ENCODE results near the gene P3H1.
A peak's percentile ranks its signal among the peaks of the same experiment; 100 is the strongest.
"Not testable (repeated sequence)": the region's sequence is repeated elsewhere in the genome, so short reads cannot be mapped to it uniquely, and the experiment has no call there.

P3H1 gene, protein sequence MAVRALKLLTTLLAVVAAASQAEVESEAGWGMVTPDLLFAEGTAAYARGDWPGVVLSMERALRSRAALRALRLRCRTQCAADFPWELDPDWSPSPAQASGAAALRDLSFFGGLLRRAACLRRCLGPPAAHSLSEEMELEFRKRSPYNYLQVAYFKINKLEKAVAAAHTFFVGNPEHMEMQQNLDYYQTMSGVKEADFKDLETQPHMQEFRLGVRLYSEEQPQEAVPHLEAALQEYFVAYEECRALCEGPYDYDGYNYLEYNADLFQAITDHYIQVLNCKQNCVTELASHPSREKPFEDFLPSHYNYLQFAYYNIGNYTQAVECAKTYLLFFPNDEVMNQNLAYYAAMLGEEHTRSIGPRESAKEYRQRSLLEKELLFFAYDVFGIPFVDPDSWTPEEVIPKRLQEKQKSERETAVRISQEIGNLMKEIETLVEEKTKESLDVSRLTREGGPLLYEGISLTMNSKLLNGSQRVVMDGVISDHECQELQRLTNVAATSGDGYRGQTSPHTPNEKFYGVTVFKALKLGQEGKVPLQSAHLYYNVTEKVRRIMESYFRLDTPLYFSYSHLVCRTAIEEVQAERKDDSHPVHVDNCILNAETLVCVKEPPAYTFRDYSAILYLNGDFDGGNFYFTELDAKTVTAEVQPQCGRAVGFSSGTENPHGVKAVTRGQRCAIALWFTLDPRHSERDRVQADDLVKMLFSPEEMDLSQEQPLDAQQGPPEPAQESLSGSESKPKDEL

DNA sequence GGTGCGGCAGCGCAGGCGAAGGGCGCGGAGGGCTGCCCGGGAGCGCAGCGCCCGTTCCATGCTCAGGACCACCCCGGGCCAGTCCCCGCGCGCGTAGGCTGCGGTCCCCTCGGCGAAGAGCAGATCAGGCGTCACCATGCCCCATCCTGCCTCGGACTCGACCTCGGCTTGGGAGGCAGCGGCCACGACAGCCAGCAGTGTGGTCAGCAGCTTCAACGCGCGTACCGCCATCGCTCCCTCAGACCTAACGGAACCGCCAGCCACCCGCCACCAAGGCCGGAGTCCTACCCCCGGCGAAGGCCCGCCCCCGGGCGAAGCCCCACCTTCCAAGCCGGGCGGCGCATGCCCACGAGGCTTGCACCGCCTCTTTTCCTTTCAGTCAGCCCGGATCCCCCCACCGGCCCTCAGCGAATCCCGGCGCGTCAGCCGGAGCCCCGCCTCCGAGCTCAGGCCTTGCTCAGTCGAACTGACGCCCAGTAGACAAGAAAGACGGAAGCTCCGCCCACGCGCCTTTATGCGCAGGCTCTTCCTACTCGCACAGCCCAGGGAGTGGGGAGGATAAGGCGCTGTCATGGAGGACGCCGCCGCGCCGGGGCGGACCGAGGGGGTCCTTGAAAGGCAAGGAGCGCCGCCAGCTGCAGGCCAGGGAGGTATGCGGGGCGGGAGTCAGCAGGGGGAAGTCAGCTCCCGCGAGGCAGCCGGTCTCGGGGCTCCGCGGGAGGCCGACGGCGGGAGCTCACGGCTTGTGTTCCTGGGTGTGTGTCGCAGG, at the start of gene P3H1, which contains the start of gene C1orf50:
Gene P3H1 (minus strand): TSS at position 288 of the 769 bp plus-strand sequence. CDS start 57 bp downstream, at position 231.
Gene C1orf50 (plus strand): TSS at position 509 of the 769 bp plus-strand sequence. CDS start 63 bp downstream, at position 572.
- DNase-seq: peak; percentile 98

DNA sequence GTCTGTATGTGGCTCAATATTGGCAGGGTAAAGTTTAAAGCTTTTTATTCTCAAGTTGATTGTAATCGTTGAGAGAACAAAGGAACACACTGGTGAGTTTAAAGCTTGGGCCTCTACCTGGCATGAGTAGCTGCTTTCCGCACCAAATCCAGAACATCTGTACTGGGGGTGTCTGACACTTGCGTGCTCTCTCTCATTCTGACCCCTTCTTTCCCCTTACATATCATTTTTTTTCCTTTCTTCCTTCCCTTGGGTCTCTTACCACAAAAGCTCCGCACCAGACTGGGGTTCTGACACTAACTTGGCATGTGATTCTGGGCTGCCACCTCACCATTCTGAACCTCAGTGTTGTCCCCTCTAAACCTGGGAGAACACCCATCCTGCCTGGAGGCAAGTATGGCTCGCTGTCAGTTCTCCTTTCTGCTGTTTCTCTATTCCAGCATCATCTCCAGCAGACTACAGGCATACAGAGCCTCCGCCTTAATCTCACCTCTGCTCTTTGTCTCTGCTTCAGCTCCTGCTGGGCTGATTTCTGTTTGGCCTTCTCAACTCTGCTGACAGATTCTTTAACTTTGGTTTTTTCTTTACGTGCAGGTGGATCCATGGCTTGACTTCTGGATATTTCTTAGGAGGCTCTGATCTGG, 49.2 kb upstream of the P3H1 start:
- peak; percentile 43 for DNase-seq

DNA sequence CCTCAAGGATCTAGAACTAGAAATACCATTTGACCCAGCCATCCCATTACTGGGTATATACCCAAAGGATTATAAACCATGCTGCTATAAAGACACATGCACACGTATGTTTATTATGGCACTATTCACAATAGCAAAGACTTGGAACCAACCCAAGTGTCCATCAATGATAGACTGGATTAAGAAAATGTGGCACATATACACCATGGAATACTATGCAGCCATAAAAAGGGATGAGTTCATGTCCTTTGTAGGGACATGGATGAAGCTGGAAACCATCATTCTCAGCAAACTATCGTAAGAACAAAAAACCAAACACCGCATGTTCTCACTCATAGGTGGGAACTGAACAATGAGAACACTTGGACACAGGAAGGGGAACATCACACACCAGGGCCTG, 48.0 kb upstream of the P3H1 start:
- not testable (repeated sequence) for DNase-seq

DNA sequence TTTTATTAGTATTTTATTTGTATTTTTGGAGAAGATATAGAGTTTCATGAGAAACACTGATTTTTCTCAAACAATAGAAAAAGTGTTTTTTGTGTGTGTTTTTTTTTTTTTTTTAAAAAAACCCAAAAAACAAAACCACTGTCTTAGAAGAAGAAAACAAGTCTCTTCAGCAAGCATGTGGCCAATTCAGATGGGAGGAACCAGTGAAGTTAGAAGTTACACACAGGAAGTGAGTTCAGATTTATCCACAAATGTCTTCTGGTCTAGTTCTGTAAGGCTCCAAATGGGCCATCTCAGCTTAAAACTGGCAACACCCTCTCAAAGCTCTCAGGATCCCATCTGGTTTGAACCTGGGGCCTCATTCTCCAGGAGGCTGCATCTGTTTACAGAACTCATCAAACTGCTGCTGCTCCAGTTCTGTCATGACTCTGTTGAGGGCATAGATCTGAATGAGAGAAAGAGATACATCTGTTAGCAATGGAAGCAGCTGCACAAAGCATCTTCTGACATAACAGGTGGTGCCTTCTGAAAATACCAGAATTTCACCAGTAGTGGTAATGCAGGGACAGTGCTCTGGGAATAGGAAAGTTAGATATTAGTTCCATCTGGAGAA, 40.3 kb upstream of the P3H1 start:
- peak; percentile 95 for DNase-seq

DNA sequence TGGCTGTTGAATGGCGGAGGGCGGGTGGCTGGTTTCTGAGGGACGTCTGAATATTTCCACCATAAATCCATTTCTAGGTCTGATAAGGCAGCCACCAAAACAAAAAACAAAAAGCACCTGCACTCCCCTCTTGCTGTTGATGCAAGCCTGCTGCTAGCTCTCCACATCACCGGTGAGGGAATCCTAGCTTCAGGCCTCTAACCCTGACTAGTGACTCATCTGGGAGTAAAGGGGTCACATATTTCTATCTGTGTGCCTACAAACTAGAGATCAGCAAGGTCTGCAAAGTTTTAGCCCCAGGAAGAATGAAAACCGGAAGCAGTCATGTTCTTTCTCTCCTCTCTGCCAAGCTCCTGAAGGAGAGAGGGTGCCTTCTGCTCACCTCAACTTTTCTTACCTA, 39.8 kb upstream of the P3H1 start:
- peak; percentile 32 for DNase-seq

DNA sequence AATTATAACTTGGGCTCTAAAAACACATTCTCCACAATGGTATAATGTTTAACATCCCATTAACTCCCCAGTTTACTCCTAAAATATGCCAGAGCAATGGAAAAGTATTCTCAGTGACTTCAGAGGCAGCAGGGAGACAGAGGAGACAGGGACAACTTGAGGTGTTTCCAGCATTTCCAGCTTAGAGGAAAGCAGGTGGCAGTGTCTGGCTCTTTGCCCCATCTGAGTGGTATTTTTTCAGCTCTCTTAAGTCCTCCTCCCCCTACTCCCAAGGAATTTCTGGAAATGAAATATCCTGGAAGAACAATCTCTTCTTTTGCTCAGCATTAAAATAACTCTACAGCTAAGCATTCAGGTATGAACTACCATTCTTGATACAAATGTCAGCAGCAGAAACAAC, 39.3 kb upstream of the P3H1 start:
- peak; percentile 25 for DNase-seq

DNA sequence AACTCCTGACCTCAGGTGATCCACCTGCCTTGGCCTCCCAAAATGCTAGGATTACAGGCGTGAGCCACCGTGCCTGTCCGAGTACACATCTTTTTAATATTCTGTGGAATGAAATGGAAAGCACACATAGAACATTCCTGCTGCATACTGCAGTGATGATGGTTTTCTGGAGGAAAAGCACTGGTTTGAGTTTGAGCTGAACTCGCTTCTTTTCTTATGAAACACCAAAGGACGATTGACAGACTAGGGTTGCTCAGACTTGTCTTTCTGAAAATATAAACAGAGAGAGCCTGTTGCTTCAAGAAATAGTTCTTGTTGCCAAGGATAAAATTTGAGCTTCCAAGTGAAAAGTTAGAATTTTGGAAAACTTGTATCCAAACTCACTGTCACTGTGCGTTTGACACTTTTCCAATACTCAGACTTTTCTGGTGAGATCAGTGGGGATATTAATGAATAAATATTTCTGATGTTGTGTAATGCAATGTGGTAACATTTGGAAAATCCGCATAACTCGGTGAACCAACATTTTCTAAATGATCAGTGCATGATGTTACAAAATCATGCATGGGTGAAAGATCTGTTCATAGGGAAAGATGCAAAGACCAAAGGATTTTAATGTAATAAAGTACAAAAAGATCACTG, 35.1 kb upstream of the P3H1 start:
- DNase-seq: no peak

DNA sequence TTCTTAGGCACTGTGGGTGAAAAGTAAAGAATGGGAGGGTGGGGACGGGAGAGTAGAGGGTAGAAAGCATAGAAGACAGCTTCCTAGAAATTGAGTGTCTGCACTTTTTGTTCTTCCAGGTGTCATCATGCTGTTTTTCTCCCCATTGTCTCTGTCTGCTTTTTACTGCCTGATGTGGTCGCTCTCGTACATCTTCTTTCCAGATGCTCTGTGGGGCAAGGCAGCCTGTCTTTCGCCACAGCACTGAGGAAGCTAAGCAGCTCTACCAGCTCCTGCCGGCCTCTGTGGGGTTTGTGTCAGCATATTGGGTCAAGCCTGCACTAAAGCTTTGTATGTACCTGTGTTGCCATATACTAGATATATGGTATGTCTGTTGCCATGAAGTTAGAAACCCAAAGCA, 31.2 kb upstream of the P3H1 start:
- no peak for DNase-seq

DNA sequence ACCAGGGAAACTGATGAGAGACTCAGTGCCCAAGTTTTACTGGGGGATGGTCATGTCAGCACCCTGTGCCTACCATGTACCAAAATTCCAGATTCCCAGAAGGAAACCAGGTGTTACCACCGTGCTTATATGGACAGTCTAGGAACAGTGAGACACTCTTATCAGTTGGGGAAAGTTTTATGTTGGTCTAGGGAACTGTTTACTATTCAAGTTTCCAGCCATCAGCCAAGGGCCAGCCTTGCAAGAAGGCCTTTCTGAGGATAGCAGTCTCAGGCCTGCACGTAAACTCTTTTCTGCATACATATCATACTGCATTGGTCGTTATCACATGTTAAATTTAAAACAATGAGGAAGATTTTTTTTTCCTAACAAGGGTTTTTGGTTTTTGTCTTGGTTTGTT, 30.6 kb upstream of the P3H1 start:
- DNase-seq: no peak

DNA sequence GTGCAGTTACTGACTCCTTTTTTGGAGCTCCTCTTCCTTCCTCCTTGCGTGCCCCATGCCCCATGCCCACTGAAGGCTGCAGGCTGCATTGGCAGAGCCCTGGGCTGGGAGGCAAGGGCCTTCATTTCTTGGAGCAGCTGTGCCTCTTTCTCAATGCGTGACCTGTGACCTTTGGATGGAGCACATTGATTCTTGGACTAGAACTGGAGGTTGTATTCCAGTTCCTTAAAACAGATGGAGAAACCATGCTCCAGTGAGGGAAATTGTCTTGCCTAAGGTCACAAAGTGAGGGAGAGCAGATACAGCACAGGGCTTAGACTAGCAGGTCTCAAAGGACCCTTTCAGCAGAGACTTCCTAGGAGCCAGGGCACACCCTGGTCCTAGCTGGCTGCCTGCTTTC, 27.0 kb upstream of the P3H1 start:
- DNase-seq: no peak

DNA sequence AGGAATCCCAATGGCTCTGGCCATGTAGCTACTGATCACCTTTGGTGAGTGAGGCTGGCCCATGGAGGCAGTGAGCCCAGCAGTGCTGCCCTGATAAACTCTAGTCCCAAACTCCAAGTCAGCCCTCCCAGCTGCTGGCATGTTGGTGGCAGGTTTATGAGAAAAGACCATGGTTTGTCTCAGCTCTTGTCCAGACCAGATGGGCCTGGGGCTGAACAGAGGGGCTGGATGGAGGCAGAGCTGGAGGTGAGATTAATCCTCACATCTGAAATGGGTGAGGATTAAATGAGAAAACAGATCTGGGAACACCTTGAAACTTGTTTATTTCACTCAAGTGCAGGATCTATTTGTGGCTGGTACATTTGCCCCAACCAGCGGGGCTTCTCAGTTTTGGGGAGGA, 21.2 kb upstream of the P3H1 start:
- DNase-seq: no peak

DNA sequence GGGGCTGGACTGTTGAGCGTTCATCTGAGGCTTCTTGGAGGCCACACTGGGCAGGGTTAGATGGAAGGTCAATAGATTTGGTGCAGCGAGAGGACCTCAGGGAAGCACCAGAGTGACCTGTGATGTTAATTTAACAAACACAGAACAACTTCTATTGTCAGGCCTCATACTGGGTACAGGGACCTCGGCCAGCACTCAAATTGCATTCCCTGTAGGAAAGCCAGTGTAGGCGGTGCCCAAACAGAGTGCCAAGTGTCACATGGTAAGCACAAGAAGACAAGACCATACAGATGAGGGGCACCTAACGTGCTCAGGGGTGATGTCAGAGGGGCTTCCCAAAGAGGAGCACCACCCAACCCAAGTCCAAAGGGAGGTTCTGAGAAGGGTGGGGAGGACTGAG, 19.3 kb upstream of the P3H1 start:
- DNase-seq: no peak

DNA sequence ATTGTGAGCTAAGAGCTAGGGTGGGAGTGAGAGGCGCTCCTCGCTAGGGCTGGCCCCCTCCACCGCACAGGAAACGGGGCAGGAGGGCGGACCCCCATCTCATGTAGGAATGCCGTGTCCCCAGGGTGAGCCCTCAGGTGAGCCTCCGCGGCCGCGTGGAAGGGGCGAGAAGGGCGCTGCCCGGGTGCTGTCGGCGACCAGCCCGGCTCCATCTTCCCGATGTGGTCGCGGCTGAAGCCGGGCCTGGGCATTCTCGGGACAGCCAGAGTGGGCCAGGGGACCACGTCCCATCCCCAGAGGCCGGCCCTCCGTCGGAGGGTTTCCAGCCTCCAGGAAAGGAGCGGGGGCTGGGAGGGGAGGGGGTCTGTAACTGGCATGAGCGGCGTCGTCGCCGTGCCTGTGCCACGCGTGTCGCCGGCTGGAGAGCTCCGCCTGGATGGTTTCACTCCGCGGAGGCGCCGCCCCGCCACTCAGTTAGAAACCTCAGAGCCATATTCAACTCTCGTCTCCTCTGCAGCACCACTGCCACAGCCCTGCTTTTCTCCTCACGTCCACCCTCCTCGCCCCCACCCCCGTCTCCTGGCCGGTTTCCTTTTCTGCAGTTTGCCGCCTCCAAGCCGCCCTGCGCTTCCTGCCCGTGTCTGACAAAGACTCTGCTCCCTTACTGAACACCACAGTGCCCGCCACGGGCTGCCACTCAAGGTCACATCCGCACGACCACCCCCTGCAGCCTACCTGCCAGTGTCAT, 18.3 kb upstream of the P3H1 start, which contains the start of gene TMEM269:
Gene TMEM269 (plus strand): TSS at position 46 of the 748 bp plus-strand sequence. CDS start 4,903 bp downstream, outside the sequence.
- DNase-seq: no peak

DNA sequence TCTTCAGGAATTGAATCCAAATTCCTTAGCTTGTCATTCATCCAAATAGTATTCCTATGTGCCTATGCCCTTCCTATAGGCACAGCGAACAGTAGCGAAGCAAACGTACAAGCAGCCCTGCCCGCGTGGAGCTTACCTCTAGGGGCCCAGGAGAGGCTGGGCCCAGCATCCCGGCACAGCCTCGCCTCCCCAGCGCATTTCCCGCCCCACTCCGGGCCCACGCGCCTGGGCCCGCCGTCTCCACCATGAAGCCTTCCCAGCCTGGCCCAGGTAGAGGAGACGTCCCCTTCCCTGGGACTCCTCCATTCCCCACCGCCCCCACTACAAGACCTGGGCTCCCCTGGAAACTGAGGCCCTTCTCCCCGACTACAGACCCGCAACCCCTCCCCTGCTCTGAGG, 17.7 kb upstream of the P3H1 start:
- DNase-seq: no peak

DNA sequence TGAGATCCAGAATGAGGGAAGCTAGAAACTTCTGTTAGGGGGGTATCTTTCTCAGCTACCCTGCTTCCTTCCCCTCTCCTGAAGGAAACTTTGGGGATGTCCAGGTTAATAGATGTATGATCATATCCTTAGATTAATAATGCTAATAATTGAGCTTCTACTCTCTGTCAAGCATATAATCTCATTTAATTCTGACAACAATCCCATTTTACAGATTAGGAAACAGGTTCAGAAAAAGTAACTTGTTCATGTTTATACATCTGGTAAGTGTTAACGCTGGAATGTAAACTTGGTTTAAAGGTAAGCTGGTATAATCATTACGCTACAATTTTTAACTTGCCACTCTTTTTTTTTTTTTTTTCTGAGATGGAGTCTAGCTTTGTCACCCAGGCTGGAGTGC, 16.3 kb upstream of the P3H1 start:
- DNase-seq: no peak

DNA sequence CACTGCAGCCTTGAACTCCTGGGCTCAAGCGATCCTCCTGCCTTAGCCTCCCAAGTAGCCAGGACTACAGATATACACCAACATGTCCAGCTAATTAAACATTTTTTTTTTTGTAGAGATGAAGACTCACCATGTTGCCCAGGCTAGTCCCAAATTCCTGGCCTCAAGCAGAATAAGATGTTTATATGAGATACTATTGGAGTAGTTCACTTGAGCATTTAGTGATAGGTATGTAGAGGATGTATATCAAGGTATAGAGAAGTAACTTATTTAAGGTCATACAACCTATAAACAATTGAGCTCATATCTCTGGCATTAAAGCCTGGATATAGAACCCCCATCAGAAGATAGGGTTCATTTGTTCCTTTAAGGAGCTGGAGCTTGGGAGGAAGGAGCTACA, 13.3 kb upstream of the P3H1 start:
- DNase-seq: no peak

DNA sequence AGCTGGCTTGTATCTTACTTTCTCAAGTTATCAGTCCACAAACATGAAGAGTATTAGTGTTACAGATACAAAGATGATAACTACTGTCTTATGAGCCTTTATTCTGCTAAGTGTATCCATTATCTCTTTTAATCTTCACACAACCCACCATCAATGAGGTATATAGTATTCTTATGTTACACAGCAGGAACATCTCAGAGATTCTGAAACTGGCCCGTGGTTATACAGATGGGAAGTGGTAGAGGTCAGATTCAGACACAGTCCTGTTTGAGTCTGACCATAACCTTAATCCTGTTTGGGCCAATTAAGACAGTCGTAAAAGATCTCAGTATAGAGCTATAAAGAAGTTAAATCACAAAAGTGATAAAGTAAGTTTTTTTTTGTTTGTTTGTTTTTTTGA, 12.9 kb upstream of the P3H1 start:
- no peak for DNase-seq

DNA sequence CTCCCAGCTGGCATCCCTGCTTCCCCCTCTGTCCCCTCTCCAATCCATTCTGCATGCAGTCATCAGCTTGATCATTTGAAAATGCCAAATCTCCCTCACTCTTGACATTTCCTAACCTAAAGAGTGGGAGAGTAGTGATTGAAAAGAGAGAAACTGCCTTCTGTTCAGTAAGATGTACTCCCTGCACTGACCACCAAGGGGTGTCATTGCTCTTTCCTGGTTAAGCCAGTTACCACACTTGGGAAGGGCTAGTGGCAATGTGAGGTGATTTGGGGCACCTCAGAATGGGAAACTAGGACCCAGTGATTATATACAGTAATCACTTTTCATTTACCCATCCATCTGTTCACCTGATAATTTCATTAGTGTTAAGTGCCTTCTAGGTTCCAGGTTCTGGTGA, 11.0 kb upstream of the P3H1 start:
- peak; percentile 30 for DNase-seq

DNA sequence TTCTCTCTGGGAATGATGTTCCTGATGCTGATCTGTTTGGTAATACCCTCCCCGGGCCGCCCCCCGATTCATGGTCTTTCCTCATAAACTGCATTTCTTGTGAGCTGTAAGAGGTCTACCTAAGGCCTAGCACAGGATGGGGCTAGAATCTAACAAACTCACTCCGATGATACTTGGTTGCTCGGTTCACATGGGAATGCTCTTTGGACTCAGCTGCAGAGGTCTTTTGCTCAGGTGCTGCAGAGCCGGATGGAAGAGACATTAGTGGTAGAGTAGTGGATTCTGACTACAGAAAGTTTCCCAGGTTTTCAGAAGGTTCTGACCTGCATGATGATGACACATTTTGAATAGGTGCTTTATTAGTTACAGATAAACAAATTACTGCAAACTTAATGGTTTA, 9.7 kb upstream of the P3H1 start:
- no peak for DNase-seq

DNA sequence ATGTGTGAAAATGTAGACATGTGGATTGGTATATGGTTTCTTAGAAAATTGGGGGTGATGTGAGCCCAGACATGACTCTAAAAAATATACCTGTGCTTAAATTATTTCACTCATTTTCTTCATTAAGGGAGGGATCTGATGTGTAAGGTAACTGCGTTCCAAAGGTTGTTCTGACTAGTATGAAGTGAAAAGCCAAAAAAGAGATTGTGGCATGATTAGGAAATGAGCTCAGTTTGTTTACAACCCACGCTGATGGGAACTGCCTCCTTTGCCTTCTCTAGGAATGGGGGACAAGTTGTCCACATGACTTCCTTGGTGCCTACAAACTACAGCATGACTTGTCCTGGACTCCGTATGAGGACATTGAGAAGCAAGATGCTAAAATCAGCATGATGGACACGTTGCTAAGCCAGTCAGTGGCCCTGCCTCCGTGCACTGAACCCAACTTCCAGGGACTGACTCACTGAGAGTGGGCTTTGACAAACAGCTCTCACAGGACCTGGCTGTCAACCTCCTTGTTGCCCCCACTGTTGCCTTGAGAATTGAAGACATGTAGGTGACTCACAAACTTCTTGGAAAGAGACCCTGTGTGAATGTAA, 8.2 kb upstream of the P3H1 start:
- no peak for DNase-seq

DNA sequence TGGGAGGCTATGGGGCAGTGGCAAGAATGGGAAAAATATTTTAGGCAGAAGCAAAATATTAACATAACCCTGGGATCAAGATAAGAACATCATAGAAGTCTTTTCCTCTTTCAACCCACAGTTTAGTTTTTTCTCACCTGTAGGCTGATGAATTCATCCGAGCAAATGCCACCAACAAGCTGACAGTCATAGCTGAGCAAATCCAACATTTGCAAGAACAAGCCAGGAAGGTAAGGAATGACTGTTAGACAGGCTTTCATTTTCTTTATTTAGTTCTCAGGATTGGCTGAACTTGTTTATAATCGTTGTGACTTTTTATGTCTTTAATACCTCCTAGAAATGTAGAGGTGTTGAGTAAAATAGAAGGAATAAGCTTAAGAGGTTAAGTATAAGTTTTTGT, 6.6 kb upstream of the P3H1 start:
- DNase-seq: no peak

Measured in NCI-H2171 treated with DMSO at 0.1 percent for 48 hours (cell line).